Body of pancreas (tissue), 4 donors: ENCODE data around the gene TFDP1. TPM values are rescaled to one million over a fixed set of nuclear protein-coding genes. Genes with fewer than 3 reads are reported as not detected.

Experiments used
- ATAC-seq: fragments of 150-250 bp; one replicate; pipeline ENCODE4 v1.9.1; 2016
- DNase-seq, 4 donors: peaks; one replicate each; pipeline ENCODE4 v3.0.0-alpha.2; 2019
- H3K27ac ChIP-seq, 4 donors: fragments of 200-600 bp; sonication (generic); 1 replicate in 3 of 4; 2 replicates in 1 of 4; pipeline versions ENCODE4 v1.5.1 to v1.6.1; 2016 to 2019; ENCODE audit warnings: mild to moderate bottlenecking in 1 of 4, mixed read lengths in 1 of 4, moderate library complexity in 1 of 4
- H3K27me3 ChIP-seq, 2 donors: fragments of 200-600 bp; sonication (generic); one replicate each; pipeline ENCODE4 v1.6.0; 2016; ENCODE audit warnings: mild to moderate bottlenecking in 1 of 2
- H3K36me3 ChIP-seq, 2 donors: fragments of 200-600 bp; sonication (generic); replicated peaks in 1 of 2; 2 replicates each; pipeline ENCODE4 v1.5.1; 2016; ENCODE audit warnings: low read depth in 2 of 2; ENCODE audit not compliant: insufficient read depth in 1 of 2
- H3K4me1 ChIP-seq: fragments of 200-600 bp; sonication (generic); one replicate; pipeline ENCODE4 v1.6.0; 2016
- H3K4me3 ChIP-seq, 2 donors: fragments of 200-600 bp; sonication (generic); 1 replicate in 1 of 2; 2 replicates in 1 of 2; pipeline ENCODE4 v1.5.1; 2016 to 2019
- H3K9me3 ChIP-seq, 3 donors: fragments of 200-600 bp; sonication (generic); 1 replicate in 2 of 3; 2 replicates in 1 of 3; pipeline ENCODE4 v1.5.1; 2016
- POLR2A ChIP-seq, 3 donors: fragments of 450-650 bp; IDR thresholded peaks; one replicate each; pipeline ENCODE4 v1.6.1; 2016; ENCODE audit warnings: antibody characterized with exemption in 3 of 3, mild to moderate bottlenecking in 2 of 3
- WGBS, 2 donors: methylation state at CpG; one replicate each; pipeline ENCODE4 v1.1.5; 2017; 5-methylcytosine and 5-hydroxymethylcytosine counted together
- intact Hi-C: fragments of 100-400 bp; cut with DNase I; formaldehyde crosslinking; loops from one replicate; pipeline ENCODE4 v1.15.1; 2023
- total RNA-seq, 2 donors: library from RNA; depleted of rRNA; stranded (reverse); fragments of >200 nt; gene quantifications; one replicate each; pipeline ENCODE4 v1.1.0, GENCODE V29; 2016
- TF ChIP-seq, protein P1 (sequence below), 7 experiments: fragments of 450-650 bp in 4 of 7; fragments of 200-600 bp in 3 of 7; sonication (generic) in 3 of 7; IDR thresholded peaks; one replicate each; pipeline ENCODE4 v1.5.1; 2016 to 2019; ENCODE audit warnings: antibody characterized with exemption in 7 of 7

The TFDP1 gene
- total RNA-seq, 2 donors from 2014 or later = 16.5 to 22.8 TPM

DNA sequence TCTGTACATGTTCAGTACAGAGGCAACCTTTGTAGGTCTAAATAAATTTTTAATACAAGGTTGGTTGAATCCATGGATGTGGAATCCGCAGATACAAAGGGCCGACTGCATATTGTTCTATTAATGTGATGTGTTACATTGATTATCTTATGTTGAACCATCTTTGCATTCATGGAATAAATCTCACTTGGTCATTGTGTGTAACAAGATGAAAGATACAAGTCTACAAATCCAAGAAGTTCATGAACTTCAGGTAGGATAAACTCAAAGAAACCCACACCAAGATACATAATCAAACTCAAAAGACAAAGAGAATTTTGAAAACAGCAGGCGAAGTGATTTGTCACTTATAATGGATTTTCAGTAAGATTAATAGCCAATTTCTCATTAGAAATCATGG lies 8.0 kb upstream of the TFDP1 start:
- WGBS, 2 donors = 49 to 53% methylated on average over 3 of the region's 3 CpGs
- DNase-seq = no peak

DNA sequence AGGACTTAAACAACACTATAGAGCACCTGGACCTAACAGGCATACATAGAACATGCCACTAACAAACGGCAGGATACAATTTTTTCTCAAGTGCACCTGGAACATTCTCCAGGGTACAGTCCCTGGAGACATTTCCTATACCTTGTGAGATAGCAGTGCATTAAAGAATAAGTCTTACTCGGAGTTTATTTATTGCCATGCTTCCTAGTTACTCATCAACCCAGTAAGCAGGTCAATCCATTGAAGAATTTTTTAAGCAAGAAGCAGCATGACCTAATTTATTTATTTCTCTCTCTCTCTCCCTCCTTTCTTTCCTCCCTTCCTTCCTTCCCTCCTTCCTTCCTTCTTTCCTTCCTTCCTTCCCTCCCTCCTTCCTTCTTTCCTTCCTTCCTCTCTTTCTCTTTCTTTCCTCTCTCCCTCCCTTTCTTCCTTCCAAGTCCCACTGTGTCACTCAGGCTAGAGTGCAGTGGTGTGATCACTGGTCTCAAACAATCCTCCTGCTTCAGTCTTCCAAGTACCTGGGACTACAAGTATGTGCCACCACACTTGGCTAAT lies 6.6 kb upstream of the TFDP1 start:
- DNase-seq = no peak
- H3K27ac ChIP-seq = no peak overlapping the region

More for the DNA sequence above, 8.0 kb upstream of the TFDP1 start:
- Histone ChIP-seq H3K36me3 (no peaks in the 10 kb centered on the region), H3K27me3 (no peaks in the 10 kb centered on the region), H3K4me1 (no peaks in the 10 kb centered on the region), H3K4me3 (no peak overlapping the region), H3K27ac (no peak overlapping the region), H3K9me3 (peaks cover 0 to 10% (median 0%) of the 10 kb centered on the region in 3 donors)
- TF ChIP-seq POLR2A (IDR thresholded peaks at IDR 0.05) = no peak
- TF ChIP-seq, protein P1, sequence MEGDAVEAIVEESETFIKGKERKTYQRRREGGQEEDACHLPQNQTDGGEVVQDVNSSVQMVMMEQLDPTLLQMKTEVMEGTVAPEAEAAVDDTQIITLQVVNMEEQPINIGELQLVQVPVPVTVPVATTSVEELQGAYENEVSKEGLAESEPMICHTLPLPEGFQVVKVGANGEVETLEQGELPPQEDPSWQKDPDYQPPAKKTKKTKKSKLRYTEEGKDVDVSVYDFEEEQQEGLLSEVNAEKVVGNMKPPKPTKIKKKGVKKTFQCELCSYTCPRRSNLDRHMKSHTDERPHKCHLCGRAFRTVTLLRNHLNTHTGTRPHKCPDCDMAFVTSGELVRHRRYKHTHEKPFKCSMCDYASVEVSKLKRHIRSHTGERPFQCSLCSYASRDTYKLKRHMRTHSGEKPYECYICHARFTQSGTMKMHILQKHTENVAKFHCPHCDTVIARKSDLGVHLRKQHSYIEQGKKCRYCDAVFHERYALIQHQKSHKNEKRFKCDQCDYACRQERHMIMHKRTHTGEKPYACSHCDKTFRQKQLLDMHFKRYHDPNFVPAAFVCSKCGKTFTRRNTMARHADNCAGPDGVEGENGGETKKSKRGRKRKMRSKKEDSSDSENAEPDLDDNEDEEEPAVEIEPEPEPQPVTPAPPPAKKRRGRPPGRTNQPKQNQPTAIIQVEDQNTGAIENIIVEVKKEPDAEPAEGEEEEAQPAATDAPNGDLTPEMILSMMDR (IDR thresholded peaks at IDR 0.05) = no peak
- intact Hi-C loops = no loop called here
- ATAC-seq = no peak

DNA sequence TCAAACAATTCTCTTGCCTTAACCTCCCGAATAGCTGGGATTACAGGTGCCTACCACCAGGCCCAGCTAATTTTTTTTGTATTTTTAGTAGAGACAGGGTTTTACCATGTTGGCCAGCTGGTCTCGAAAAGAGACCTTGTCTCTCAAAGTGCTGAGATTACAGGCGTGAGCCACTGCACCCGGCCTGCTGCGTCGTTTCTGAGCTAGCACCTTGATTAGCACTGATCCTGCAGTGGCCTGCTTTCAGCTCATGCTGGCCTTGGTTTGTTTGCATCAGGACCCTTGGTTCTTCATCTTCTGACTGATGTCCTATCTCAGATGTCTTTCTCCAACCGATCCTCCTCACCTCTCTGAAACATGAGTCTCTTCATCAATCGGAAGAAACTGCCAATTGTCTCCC lies 4.9 kb upstream of the TFDP1 start:
- intact Hi-C loops = no loop called here
- Histone ChIP-seq H3K4me1 (no peaks in the 10 kb centered on the region), H3K9me3 (peaks cover 0 to 10% (median 0%) of the 10 kb centered on the region in 3 donors), H3K36me3 (no peaks in the 10 kb centered on the region), H3K27ac (no peak overlapping the region), H3K4me3 (no peak overlapping the region), H3K27me3 (no peaks in the 10 kb centered on the region)
- no peak for TF ChIP-seq POLR2A (IDR thresholded peaks at IDR 0.05)
- no peak for DNase-seq
- ATAC-seq = no peak
- WGBS, 2 donors = 79 to 84% methylated on average over 8 of the region's 8 CpGs

More for the DNA sequence above, 6.6 kb upstream of the TFDP1 start:
- Histone ChIP-seq H3K4me1 (no peaks in the 10 kb centered on the region), H3K9me3 (peaks cover 0 to 10% (median 0%) of the 10 kb centered on the region in 3 donors), H3K27me3 (no peaks in the 10 kb centered on the region), H3K36me3 (no peaks in the 10 kb centered on the region), H3K4me3 (no peak overlapping the region)
- 22 to 24% methylated on average over 2 of the region's 2 CpGs for WGBS, 2 donors
- TF ChIP-seq, protein P1 (IDR thresholded peaks at IDR 0.05) = no peak
- TF ChIP-seq POLR2A (IDR thresholded peaks at IDR 0.05) = no peak
- ATAC-seq = no peak
- intact Hi-C loops = no loop called here

DNA sequence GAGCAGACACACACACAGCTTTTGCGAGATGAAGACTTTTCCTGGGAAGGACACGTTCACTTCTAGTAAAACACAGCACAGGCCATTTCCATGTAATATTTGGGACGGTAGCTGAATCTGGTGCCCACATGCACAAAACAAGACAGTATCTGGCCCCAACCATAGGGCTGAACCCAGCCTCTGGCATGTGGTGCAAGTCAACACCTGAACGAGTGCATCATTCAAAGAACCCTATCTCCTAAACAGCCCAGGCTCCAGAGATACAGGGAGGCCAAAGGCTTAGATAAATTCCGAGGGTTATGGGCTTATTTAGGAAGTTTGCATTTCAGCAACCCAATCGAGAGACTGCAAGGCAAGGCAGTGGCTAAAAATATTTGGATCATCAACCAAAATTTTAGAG lies 2.7 kb upstream of the TFDP1 start:
- intact Hi-C loops = no loop called here
- Histone ChIP-seq H3K36me3 (peaks cover 0 to 3% of the 10 kb centered on the region in 2 donors), H3K9me3 (peaks cover 0 to 2% (median 0%) of the 10 kb centered on the region in 3 donors), H3K27ac (no peak overlapping the region), H3K4me3 (no peak overlapping the region), H3K4me1 (peaks cover 10% of the 10 kb centered on the region), H3K27me3 (no peaks in the 10 kb centered on the region)
- WGBS, 2 donors = 74 to 79% methylated on average over 6 of the region's 6 CpGs
- DNase-seq = no peak
- ATAC-seq = no peak
- TF ChIP-seq, protein P1 (IDR thresholded peaks at IDR 0.05) = no peak
- TF ChIP-seq POLR2A (IDR thresholded peaks at IDR 0.05) = no peak

DNA sequence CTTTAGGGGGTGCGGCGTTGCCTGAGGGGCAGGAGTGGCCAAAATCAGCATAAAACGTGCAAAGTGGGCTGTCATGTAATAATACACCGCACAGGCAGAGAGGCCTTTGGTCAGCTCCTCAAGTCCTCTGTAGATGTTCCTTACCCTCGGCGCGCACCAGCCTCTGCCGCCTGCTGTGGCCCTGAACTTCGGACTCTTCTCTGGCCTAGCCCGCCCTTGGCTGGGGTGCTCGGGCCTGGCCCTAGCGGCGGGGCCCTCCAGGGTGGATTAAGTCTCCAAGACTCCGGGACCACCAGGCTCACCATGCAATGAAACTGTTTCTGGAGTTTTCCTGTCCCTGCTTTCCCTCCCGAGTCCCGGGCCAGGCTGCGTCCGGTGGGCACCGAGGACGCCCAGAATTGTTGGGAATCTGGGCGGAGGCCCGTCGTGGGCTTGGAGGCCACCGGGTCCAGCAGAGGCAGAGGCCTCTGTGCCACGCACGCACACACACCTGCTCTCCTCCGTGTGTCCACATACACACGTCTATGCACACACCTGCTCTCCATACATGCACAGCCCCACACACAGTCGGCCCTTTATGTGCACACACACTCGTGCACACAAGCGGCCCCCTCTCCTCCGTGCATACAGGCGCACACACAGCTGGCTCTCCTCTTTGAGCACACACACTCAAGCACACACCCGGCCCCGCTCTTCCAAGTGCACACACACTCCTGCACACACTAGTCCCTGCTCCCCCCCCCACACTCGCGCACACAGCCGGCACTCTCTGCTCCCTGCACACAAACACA lies 1.5 kb upstream of the TFDP1 start:
- Histone ChIP-seq H3K27me3 (no peaks in the 10 kb centered on the region), H3K36me3 (peaks cover 0 to 3% of the 10 kb centered on the region in 2 donors), H3K4me3 (no peak overlapping the region), H3K9me3 (no peaks in the 10 kb centered on the region), H3K4me1 (peaks cover 10% of the 10 kb centered on the region), H3K27ac (no peak overlapping the region)
- TF ChIP-seq, protein P1 (IDR thresholded peaks at IDR 0.05) = no peak
- TF ChIP-seq POLR2A (IDR thresholded peaks at IDR 0.05) = no peak
- WGBS, 2 donors = 68 to 69% methylated on average over 27 to 38 of the region's 38 CpGs
- intact Hi-C loops = no loop called here
- DNase-seq (peak in 1 of 4 donors; percentile 8), ATAC-seq (no peak)
